Cortex of kidney (tissue), 1 donor: ENCODE measurements around the gene THUMPD1.
"Not testable (repeated sequence)": the region's sequence is repeated elsewhere in the genome, so short reads cannot be mapped to it uniquely, and the experiment has no call there.

ENCODE experiments used
- DNase-seq: peaks from one replicate; lab custom pipeline; 2025; lab: John Stamatoyannopoulos, UW

THUMPD1 gene

GRCh38 chr16:20741554-20742285 lies at the start of gene THUMPD1:
TSS of gene THUMPD1 (minus strand) at chr16:20741818. CDS start at chr16:20741739, 79 bp downstream.
- no peak for DNase-seq

GRCh38 chr16:20789130-20789529 lies 47.5 kb upstream of the THUMPD1 start:
- DNase-seq = no peak

DNA sequence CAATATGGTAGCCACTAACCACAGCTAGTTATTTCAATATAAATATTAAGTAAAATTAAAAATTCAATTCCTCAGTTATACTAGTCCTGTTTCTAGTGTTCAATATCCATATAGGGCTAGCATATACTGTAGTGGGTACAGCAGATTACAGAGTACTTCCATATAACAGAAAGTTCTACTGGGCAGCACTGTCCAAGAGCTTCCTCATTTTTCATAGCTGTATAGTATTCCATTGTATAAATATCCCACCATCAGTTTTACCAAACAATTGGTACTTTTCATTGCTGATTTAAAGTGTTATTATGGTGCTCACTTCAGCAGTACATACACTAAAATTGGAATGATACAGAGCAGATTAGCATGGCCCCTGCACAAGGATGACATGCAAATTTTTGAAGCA lies 42.6 kb upstream of the THUMPD1 start:
- DNase-seq = no peak

- no peak for DNase-seq
These were observed 40.9 kb upstream of the THUMPD1 start for GRCh38 chr16:20782470-20782869.

DNA sequence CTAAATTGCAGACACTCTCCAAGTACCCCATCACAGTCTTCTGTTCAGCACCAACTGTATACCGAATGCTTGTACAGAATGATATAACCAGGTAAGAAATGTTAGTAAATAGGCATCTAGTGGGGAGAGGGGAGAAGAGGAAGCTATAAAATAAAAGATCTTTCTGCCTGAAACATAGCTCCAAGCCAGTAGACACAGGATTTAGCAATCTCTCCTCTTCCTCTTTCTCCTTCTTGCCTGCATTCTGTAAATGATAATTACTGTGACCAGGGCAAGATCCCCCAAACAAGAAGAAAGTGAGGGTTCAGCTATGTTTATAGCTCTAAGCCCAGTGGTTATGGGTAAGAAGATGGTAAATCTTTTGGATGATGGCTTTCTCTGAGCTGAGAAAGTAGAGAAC lies 40.1 kb upstream of the THUMPD1 start:
- DNase-seq = no peak

- DNase-seq = no peak
These were observed 33.2 kb upstream of the THUMPD1 start for GRCh38 chr16:20774703-20775362.

DNA sequence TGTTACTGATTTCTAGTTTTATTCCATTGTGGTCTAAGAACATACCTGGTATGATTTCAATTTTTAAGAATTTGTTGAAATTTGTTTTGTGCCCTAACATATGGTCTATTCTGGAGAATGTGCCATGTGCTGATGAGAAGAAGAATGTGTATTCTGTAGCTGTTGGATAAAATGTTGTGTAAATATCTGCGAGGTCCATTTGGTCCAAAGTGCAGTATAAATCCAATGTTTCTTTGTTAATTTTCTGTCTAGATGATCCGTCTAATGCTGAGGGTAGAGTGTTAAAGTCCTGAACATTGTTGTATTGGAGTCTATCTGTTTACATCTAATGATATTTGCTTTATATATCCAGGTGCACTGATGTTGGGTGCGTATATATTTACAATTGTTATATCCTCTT lies 32.1 kb upstream of the THUMPD1 start:
- no peak for DNase-seq

DNA sequence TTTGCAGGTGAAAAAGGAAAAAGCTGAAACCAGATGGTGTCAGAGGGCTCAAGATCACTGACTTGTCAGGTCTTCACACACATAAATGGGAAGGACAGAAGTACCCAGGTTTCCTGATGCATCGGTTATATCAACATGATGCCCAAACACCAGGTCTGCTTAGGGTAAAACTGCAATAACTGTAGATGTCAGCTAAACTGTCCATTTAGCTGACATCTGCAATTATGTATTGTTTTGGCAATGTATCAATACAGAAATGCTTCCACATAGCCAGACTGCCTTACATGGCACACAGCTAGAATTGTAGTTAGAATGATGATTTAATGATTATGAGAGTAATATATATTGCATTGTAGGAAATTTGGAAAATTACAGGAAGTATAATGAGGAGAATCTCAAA lies 27.2 kb upstream of the THUMPD1 start:
- no peak for DNase-seq

GRCh38 chr16:20768121-20768520 lies 26.5 kb upstream of the THUMPD1 start:
- DNase-seq = no peak

DNA sequence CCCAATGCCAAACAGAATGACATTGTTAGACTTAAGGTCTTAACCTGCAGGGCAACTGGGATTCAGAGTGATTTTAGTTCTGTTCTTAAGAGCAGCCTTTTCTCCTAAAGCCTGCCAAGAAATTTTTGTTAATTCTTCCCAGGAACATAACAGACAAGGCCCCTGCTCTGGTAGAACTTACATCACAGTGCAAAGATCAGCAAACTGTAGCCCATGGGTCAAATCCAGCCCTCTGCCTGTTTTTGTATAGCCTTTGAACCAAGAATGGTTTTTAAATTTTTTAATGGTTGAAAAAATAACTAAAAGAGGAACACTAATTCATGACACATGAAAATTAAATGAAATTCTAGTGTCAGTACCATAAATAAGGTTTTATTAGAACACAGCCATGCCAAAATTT lies 26.0 kb upstream of the THUMPD1 start:
- no peak for DNase-seq

- DNase-seq = no peak
These were observed 24.7 kb upstream of the THUMPD1 start for GRCh38 chr16:20766294-20766693.

GRCh38 chr16:20765732-20766131 lies 24.1 kb upstream of the THUMPD1 start:
- DNase-seq = no peak

DNA sequence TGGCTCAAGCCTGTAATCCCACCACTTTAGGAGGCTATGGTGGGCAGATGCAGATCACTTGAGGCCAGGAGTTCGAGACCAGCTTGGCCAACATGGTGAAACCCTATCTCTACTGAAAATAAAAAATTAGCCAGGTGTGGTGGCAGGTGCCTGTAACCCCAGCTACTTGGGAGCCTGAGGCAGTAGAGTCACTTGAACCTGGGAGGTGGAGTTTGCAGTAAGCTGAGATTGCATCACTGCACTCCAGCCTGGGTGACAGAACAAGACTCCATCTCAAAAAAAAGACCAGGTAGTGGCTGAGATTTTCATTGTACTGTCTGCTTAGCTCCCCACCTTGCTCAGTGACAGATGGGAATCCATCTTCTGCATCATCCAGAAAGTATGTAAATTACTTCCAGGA lies 22.8 kb upstream of the THUMPD1 start:
- DNase-seq = not testable (repeated sequence)

DNA sequence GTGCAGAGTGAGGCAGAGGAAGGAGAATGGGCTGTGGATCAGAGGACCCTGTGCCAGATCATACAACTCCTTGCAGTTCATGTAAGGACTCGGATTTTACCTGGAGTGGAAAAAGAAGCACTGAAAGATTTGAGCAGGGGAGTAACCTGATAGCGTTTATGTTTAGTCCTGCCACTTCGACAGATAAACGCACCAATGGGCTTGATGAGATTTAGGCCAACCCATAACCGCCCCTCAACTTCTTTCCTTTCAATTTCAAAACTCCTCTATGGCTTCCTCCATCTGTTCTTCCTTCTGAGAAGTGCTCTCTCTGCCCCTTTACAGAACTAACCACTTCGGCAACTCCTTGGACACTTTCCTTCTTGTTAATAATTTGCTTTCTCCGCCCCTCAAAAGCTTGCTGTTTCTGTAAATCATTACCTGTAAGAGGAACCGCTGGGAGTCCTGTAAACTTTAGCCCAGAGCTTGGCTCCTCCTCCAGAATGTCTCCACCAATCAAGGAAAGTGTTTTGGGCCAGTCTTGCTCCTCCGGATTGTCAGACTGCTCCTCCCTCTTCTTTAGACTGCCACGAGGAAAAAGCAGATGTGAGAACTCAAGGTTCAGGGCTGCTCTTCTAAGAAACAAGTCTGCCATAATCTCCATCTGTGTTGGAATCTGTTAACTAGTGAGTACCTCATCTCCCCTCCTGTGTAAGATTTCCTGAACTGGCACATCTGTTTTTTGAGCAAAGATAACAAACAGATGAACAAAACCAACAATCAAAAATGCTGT lies 22.0 kb upstream of the THUMPD1 start, which contains the start of gene ACSM3:
TSS of gene ACSM3 (plus strand) at position 554 of the 772 bp plus-strand sequence. CDS start 6,021 bp downstream, outside the sequence.
- DNase-seq = no peak

GRCh38 chr16:20762404-20763123 lies 20.9 kb upstream of the THUMPD1 start:
- DNase-seq = no peak

GRCh38 chr16:20761175-20761574 lies 19.6 kb upstream of the THUMPD1 start:
- DNase-seq = no peak

- DNase-seq = no peak
These were observed 18.7 kb upstream of the THUMPD1 start for GRCh38 chr16:20760346-20760745.

DNA sequence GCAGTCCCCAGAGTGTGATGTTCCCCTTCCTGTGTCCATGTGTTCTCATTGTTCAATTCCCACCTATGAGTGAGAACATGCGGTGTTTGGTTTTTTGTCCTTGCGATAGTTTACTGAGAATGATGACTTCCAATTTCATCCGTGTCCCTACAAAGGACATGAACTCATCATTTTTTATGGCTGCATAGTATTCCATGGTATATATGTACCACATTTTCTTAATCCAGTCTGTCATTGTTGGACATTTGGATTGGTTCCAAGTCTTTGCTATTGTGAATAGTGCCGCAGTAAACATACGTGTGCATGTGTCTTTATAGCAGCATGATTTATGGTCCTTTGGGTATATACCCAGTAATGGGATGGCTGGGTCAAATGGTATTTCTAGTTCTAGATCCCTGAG lies 14.2 kb upstream of the THUMPD1 start:
- not testable (repeated sequence) for DNase-seq

- no peak for DNase-seq
These were observed 13.6 kb upstream of the THUMPD1 start for GRCh38 chr16:20755238-20755637.

GRCh38 chr16:20753727-20754126 lies 12.1 kb upstream of the THUMPD1 start:
- no peak for DNase-seq

GRCh38 chr16:20750558-20750957 lies 8.9 kb upstream of the THUMPD1 start:
- DNase-seq = no peak

GRCh38 chr16:20749474-20749873 lies 7.9 kb upstream of the THUMPD1 start:
- no peak for DNase-seq
